ENCODE results near the gene RGS3. TPM values are rescaled to one million over a fixed set of nuclear protein-coding genes. Genes with fewer than 3 reads are reported as not detected.
"Not testable (repeated sequence)": the region's sequence is repeated elsewhere in the genome, so short reads cannot be mapped to it uniquely, and the experiment has no call there.

The RGS3 gene
- total and polyA plus RNA-seq, 2 experiments from 2014 or later = 44.5 to 48.6 TPM

GRCh38 chr9:113431191-113431590, 32.3 kb upstream of the RGS3 start:
- Histone ChIP-seq H3K4me3 (no peak overlapping the region), H3K27ac (no peak overlapping the region), H4K20me1 (ENCODE audit: insufficient read depth) (no peaks in the 10 kb centered on the region), H3K9ac (no peak overlapping the region), H3K9me2 (ENCODE audit: insufficient read depth) (no peaks in the 10 kb centered on the region), H3K27me3 (replicated peaks; ENCODE audit: insufficient read depth) (peaks cover 18% of the 10 kb centered on the region; the same call in 1 of the 2 replicates), H3K9me3 (ENCODE audit: low read depth) (no peaks in the 10 kb centered on the region), H3K36me3 (ENCODE audit: low read depth) (no peaks in the 10 kb centered on the region), H3K79me2 (ENCODE audit: insufficient read depth) (no peaks in the 10 kb centered on the region), H3K4me2 (ENCODE audit: unreplicated experiment) (no peak overlapping the region), H2AFZ (no peak overlapping the region), H3F3A (ENCODE audit: insufficient read depth) (no peaks in the 10 kb centered on the region), H3K4me1 (ENCODE audit: insufficient read depth) (no peaks in the 10 kb centered on the region)
- in situ Hi-C loops (cut with MboI) = no loop called here
- DNase-seq = no peak
- TF ChIP-seq EZH2 (IDR thresholded peaks at IDR 0.05; ENCODE audit: insufficient read depth, poor library complexity, severe bottlenecking) = no peak
- TF ChIP-seq EZH2phosphoT487 (IDR thresholded peaks at IDR 0.05; ENCODE audit: insufficient read depth, low read depth) = no peak

DNA sequence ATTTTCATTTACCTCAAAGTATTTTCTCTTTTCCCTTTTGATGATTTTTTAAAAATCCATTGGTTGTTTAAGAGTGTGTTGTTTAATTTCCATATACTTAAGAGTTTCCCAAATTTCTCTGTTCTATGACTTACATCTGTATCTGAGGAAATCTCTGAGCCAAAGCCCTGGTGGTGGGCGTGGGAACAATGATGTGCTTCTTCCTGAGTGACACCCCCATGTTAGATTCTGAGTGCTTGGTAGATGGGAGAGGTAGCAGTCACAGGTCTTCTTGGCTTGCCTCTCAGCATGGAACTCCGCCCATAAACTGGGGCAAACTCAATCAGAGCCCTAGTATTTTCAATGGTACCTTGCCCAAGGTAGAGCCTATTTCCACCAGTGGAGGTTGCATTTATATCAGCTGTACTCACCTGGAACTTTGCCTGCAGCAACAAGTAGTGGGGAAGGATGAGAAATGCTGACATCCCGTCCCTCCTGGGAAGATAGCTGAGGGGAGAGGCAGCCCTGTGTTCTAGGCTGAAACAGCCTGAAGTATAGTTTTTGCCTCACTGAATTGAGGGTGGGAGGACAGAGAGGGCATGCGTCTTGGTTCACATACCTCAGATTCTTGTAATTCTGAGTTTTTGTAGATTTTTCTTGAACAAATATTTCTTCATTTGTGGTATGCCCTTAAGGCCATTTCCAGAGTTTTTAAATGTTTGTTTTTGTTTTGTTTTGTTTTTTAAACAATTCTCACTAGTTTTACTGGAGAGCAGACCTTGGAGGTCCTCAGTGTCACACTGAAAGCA, 26.6 kb upstream of the RGS3 start:
- H3F3A ChIP-seq (ENCODE audit: insufficient read depth) = no peaks in the 10 kb centered on the region
- no peaks in the 10 kb centered on the region for H3K36me3 ChIP-seq (ENCODE audit: low read depth)
- no peaks in the 10 kb centered on the region for H3K9me3 ChIP-seq (ENCODE audit: low read depth)
- no peaks in the 10 kb centered on the region for H3K9me2 ChIP-seq (ENCODE audit: insufficient read depth)
- H3K27ac ChIP-seq = no peak overlapping the region
- in situ Hi-C loops (cut with MboI) = no loop called here
- TF ChIP-seq EZH2 (IDR thresholded peaks at IDR 0.05; ENCODE audit: insufficient read depth, poor library complexity, severe bottlenecking) (no peak), EZH2phosphoT487 (IDR thresholded peaks at IDR 0.05; ENCODE audit: insufficient read depth, low read depth) (no peak)
- peaks cover 18% of the 10 kb centered on the region; the same call in 1 of the 2 replicates for H3K27me3 ChIP-seq (replicated peaks; ENCODE audit: insufficient read depth)
- H3K4me1 ChIP-seq (ENCODE audit: insufficient read depth) = no peaks in the 10 kb centered on the region
- H3K4me3 ChIP-seq = no peak overlapping the region
- H2AFZ ChIP-seq = no peak overlapping the region
- DNase-seq = peak; percentile 4
- no peaks in the 10 kb centered on the region for H3K79me2 ChIP-seq (ENCODE audit: insufficient read depth)
- H3K9ac ChIP-seq = no peak overlapping the region
- WGBS, 2 experiments (ENCODE audit: low coverage in 1 of 2, low lambda C conversion rate in 2 of 2, missing lambda C conversion rate in 2 of 2) = 60 to 64% methylated on average over 4 of the region's 4 CpGs
- no peak overlapping the region for H3K4me2 ChIP-seq (ENCODE audit: unreplicated experiment)
- no peaks in the 10 kb centered on the region for H4K20me1 ChIP-seq (ENCODE audit: insufficient read depth)

GRCh38 chr9:113437716-113438115, 25.8 kb upstream of the RGS3 start:
- H3K9me3 ChIP-seq (ENCODE audit: low read depth); H3K4me2 ChIP-seq (ENCODE audit: unreplicated experiment); H3K36me3 ChIP-seq (ENCODE audit: low read depth); in situ Hi-C loops (cut with MboI); H3K27ac ChIP-seq; H3K4me3 ChIP-seq; H3F3A ChIP-seq (ENCODE audit: insufficient read depth); H3K79me2 ChIP-seq (ENCODE audit: insufficient read depth); H4K20me1 ChIP-seq (ENCODE audit: insufficient read depth); H2AFZ ChIP-seq; DNase-seq; H3K9me2 ChIP-seq (ENCODE audit: insufficient read depth); H3K9ac ChIP-seq; H3K4me1 ChIP-seq (ENCODE audit: insufficient read depth): not testable (repeated sequence)
- 44 to 50% methylated on average over 1 of the region's 1 CpG for WGBS, 2 experiments (ENCODE audit: low coverage in 1 of 2, low lambda C conversion rate in 2 of 2, missing lambda C conversion rate in 2 of 2)
- H3K27me3 ChIP-seq (replicated peaks; ENCODE audit: insufficient read depth) = peaks cover 18% of the 10 kb centered on the region; the same call in 1 of the 2 replicates

DNA sequence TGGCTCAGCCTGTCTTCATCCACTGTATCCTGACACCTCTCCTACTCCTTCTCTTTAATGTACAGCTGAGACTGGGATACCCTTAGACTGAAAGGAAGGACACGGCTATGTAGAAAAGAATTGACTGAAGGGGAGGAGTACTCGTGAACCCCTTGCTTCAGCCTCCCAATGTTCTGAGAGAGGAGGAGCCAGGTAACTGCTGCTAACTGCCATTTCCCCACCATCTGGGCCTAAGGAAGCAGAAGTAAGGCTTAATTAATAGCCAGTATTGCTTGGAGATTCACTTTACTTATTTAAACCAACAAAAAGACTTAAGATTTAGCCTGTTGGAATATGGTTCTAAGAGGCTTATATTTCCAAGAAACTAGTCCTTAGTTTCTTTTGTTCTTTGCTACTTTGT, 18.8 kb upstream of the RGS3 start:
- no peak overlapping the region for H3K9ac ChIP-seq
- TF ChIP-seq EZH2 (IDR thresholded peaks at IDR 0.05; ENCODE audit: insufficient read depth, poor library complexity, severe bottlenecking) (no peak), EZH2phosphoT487 (IDR thresholded peaks at IDR 0.05; ENCODE audit: insufficient read depth, low read depth) (no peak)
- H3K4me1 ChIP-seq (ENCODE audit: insufficient read depth) = no peaks in the 10 kb centered on the region
- H3K36me3 ChIP-seq (ENCODE audit: low read depth) = no peaks in the 10 kb centered on the region
- no peak overlapping the region for H2AFZ ChIP-seq
- no peak overlapping the region for H3K4me2 ChIP-seq (ENCODE audit: unreplicated experiment)
- no peaks in the 10 kb centered on the region for H3F3A ChIP-seq (ENCODE audit: insufficient read depth)
- H3K9me3 ChIP-seq (ENCODE audit: low read depth) = no peaks in the 10 kb centered on the region
- no peak overlapping the region for H3K27ac ChIP-seq
- H3K27me3 ChIP-seq (replicated peaks; ENCODE audit: insufficient read depth) = no peaks in the 10 kb centered on the region
- H3K4me3 ChIP-seq = no peak overlapping the region
- in situ Hi-C loops (cut with MboI) = loop anchor here (5.0 kb wide), 1 partner anchor 213 kb away; no protein-coding TSS in a partner anchor
- WGBS, 2 experiments (ENCODE audit: low coverage in 1 of 2, low lambda C conversion rate in 2 of 2, missing lambda C conversion rate in 2 of 2) = 72 to 76% methylated on average over 2 of the region's 2 CpGs
- no peak for DNase-seq
- no peaks in the 10 kb centered on the region for H3K79me2 ChIP-seq (ENCODE audit: insufficient read depth)
- no peaks in the 10 kb centered on the region for H3K9me2 ChIP-seq (ENCODE audit: insufficient read depth)
- H4K20me1 ChIP-seq (ENCODE audit: insufficient read depth) = no peaks in the 10 kb centered on the region

All from GM23248 (cell line).